Measurements from ENCODE around the gene PDGFB.

PDGFB gene

DNA sequence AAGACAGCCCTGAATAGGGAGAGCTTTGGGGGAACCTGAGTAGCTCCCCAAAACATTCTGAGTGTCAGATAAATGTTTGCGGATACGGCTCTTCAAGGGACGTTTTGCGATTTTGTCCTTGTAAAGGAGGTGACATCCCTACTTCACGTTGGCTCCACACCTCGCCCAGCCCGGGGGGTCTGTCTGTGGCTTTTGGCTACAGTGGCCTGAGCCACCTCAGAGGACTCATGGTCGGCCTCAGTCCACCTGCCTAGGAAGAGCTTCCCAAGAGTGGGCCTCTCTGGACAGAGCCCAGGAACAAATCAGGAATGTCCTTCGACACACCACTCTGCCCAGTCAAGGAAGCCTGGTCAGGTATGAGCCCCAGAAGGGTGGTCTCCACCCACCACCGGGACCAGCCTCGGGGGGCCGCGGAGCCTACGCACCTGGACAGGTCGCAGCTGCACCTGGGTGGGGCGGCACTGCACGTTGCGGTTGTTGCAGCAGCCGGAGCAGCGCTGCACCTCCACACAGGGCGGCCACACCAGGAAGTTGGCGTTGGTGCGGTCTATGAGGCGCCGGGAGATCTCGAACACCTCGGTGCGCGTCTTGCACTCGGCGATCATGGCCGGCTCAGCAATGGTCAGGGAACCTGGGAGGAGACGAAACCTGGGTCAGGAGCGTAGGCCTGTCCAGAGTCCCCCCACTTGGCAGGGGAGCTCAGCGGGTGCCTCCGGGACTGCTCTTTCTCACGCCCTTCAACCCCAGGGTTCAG is 13.4 kb downstream of the PDGFB start:
- ChIA-PET POLR2A (interaction anchor here (0.5 kb wide), 1 partner anchor 28 kb away, joined by 4 read pairs; no protein-coding TSS in a partner anchor), CTCF (interaction anchor here (0.6 to 1.9 kb wide), 4 partner anchors 10 to 80 kb away, joined by 3 to 4 read pairs (median 4); no protein-coding TSS in a partner anchor)
- no peak for DNase-seq (ENCODE audit: extremely low spot score)
- TF ChIP-seq, protein P1, sequence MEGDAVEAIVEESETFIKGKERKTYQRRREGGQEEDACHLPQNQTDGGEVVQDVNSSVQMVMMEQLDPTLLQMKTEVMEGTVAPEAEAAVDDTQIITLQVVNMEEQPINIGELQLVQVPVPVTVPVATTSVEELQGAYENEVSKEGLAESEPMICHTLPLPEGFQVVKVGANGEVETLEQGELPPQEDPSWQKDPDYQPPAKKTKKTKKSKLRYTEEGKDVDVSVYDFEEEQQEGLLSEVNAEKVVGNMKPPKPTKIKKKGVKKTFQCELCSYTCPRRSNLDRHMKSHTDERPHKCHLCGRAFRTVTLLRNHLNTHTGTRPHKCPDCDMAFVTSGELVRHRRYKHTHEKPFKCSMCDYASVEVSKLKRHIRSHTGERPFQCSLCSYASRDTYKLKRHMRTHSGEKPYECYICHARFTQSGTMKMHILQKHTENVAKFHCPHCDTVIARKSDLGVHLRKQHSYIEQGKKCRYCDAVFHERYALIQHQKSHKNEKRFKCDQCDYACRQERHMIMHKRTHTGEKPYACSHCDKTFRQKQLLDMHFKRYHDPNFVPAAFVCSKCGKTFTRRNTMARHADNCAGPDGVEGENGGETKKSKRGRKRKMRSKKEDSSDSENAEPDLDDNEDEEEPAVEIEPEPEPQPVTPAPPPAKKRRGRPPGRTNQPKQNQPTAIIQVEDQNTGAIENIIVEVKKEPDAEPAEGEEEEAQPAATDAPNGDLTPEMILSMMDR (IDR thresholded peaks at IDR 0.05; ENCODE audit: control extremely low read depth, extremely low read depth, low read depth, missing control alignments): no peak

DNA sequence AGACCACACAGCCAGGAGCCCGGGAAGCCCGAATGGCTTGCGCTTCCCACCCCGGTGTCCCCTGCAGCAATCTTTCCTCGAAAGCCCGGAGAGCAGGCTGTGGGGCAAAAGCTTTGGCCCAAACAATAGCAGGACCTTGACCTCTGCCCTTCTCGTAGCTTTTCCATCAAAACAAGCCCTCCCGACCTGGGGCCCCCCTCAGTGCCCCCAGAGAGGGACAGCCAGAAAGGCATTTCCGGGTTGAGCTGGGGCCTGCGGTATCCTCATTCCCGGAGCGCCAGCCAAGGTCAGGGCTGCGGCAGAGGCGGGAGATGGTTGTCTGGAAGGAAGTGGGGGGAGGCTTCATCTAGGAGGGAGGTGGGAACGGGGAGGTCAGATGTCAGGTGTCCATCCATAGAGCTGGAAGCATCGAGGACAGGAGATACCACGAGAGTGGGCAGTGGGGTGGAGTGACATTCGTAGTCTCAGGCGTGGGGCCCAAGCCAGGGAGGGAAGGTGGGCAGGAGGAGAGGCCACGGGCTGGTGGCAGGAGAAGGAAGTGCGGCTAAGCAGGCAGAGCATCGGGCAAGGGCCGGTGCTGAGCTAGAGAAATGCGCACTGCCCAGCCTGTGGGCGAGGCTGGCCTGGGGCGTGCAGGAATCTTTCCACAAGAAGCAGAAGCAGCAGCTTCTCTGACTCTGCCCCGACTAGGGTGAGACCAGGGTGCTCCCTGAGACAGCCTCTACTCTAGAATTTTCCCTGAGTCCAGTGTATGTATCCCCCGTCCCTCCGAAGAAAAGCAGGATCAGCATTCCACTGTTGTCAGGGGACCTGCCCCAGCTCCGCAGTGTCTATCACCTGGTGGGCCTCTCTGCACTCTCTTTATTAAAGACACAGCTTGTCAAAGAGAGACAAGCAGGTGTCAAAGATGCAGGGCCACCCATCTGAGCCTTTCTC is 14.3 kb downstream of the PDGFB start:
- TF ChIP-seq, protein P1 (IDR thresholded peaks at IDR 0.05; ENCODE audit: control extremely low read depth, extremely low read depth, low read depth, missing control alignments): no peak
- CTCF ChIA-PET: interaction anchor here (0.6 to 1.9 kb wide), 4 partner anchors 9 to 59 kb away, joined by 3 to 5 read pairs (median 4); no protein-coding TSS in a partner anchor
- DNase-seq (ENCODE audit: extremely low spot score): no peak
- POLR2A ChIA-PET: interaction anchor here (0.5 kb wide), 1 partner anchor 27 kb away, joined by 4 read pairs; no protein-coding TSS in a partner anchor

DNA sequence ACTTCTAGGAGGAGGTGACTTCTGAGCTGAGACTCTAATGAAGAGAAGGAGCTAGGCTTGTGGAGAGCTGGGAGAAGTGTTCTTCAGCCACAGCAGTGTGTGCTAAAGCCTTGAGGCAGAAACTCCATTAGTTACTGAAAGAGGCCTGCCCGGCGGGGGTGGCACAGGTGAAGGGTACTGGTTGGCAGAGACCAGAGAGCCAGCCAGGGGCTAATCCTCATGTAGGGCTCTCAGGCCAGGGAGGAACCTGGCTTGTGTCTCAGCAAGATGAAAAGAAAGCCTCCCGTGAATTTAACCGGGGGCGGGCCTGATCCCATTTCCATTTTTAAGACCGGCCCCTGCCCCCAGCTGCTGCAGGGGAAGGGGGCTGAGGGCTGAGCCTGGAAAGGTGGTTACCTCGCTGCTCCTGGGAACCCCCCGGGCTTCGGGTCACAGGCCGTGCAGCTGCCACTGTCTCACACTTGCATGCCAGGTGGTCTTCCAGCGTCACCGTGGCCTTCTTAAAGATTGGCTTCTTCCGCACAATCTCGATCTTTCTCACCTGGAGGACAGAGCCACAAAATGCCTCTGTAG is 15.0 kb downstream of the PDGFB start:
- ChIA-PET POLR2A (no interaction called here), CTCF (interaction anchor here (1.1 to 1.9 kb wide), 3 partner anchors 58 to 77 kb away, joined by 3 to 5 read pairs (median 4); no protein-coding TSS in a partner anchor)

DNA sequence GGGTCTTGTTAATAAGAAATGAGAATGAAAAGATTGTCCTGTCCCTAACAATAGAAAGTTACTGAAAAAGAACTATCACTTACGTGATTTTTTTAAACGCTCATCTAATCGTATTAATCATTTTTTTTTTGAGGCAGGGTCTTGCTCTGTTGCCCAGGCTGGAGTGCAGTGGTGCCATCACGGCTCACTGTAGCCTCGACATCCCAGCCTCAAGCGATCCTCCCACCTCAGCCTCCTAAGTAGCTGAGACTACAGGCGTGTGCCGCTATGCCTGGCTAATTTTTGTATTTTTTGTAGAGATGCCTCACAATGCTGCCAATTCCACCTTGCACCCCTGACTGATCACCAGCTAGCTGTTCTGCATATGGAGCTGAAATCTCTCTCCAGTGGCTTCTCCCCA is 15.7 kb downstream of the PDGFB start:
- POLR2A ChIA-PET: no interaction called here

More for the DNA sequence above, 15.0 kb downstream of the PDGFB start:
- no peak for DNase-seq (ENCODE audit: extremely low spot score)
- TF ChIP-seq, protein P1 (IDR thresholded peaks at IDR 0.05; ENCODE audit: control extremely low read depth, extremely low read depth, low read depth, missing control alignments): no peak

DNA sequence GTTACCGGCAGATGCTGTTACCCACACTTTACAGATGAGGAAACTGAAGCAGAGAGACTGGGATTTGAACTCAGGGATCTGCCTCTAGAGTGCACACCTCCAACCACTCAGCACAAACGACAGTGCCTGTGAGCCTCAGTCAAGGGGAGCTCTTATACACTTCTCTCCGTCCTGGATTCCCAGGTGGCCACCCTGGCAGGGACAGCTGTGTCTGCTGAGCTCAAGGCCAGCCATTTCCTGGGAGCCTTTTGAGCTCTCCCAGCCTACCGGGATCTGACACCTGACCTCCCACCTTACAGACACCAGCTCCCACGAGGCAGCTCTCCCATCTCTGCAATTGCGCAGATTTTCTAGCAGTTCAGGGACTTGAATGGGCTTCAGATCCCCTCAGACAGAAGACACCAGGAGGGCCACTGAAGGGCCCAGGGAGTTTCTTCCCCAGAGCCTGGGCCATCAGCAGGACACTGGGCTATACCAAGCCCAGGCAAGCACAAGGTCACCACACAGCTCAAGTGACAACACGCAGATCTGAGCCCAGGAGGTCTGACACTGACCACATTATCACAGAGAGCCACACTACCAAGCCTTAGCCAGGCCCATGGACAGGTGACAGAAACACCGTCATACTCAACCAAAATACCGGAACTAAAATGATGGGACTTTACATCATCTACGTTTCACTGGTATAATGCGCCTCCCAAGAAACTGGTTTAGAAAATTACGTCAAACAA is 17.1 kb downstream of the PDGFB start:
- no peak for DNase-seq (ENCODE audit: extremely low spot score)
- ChIA-PET CTCF (interaction anchor here (1.0 to 1.7 kb wide), 7 partner anchors 8 to 88 kb away, joined by 3 to 5 read pairs (median 4); no protein-coding TSS in a partner anchor), POLR2A (no interaction called here)
- TF ChIP-seq, protein P1 (IDR thresholded peaks at IDR 0.05; ENCODE audit: control extremely low read depth, extremely low read depth, low read depth, missing control alignments): no peak

More for the DNA sequence above, 15.7 kb downstream of the PDGFB start:
- TF ChIP-seq, protein P1 (IDR thresholded peaks at IDR 0.05; ENCODE audit: control extremely low read depth, extremely low read depth, low read depth, missing control alignments): no peak
- CTCF ChIA-PET: interaction anchor here (1.0 to 1.9 kb wide), 5 partner anchors 10 to 78 kb away, joined by 3 to 5 read pairs (median 4); no protein-coding TSS in a partner anchor
- DNase-seq (ENCODE audit: extremely low spot score): no peak
